ENCODE measurements around the gene DAAM2.

- TF ChIP-seq, protein P1, sequence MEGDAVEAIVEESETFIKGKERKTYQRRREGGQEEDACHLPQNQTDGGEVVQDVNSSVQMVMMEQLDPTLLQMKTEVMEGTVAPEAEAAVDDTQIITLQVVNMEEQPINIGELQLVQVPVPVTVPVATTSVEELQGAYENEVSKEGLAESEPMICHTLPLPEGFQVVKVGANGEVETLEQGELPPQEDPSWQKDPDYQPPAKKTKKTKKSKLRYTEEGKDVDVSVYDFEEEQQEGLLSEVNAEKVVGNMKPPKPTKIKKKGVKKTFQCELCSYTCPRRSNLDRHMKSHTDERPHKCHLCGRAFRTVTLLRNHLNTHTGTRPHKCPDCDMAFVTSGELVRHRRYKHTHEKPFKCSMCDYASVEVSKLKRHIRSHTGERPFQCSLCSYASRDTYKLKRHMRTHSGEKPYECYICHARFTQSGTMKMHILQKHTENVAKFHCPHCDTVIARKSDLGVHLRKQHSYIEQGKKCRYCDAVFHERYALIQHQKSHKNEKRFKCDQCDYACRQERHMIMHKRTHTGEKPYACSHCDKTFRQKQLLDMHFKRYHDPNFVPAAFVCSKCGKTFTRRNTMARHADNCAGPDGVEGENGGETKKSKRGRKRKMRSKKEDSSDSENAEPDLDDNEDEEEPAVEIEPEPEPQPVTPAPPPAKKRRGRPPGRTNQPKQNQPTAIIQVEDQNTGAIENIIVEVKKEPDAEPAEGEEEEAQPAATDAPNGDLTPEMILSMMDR (optimal IDR thresholded peaks at IDR 0.05 in 1 of 3, IDR thresholded peaks at IDR 0.05 in 1 of 3, conservative IDR thresholded peaks at IDR 0.05 in 1 of 3; ENCODE audit: extremely low read depth in 1 of 3, insufficient read depth in 2 of 3, low read length in 3 of 3), result no peak
- no peak for TF ChIP-seq EZH2 (IDR thresholded peaks at IDR 0.05; ENCODE audit: low read length)
Measured at GRCh38 chr6:39821046-39821740, 29.0 kb downstream of the DAAM2 start.
